HG02571 (cell line): ENCODE measurements around the gene TMEM269.
"Not testable (repeated sequence)": the region's sequence is repeated elsewhere in the genome, so short reads cannot be mapped to it uniquely, and the experiment has no call there.

ENCODE experiments used
- ATAC-seq: cut with Tn5 transposase; IDR thresholded peaks from one replicate; pipeline ENCODE4 v1.9.1; 2021; ENCODE audit warnings: mild to moderate bottlenecking, moderate library complexity; ENCODE audit not compliant: unreplicated experiment

The TMEM269 gene

DNA sequence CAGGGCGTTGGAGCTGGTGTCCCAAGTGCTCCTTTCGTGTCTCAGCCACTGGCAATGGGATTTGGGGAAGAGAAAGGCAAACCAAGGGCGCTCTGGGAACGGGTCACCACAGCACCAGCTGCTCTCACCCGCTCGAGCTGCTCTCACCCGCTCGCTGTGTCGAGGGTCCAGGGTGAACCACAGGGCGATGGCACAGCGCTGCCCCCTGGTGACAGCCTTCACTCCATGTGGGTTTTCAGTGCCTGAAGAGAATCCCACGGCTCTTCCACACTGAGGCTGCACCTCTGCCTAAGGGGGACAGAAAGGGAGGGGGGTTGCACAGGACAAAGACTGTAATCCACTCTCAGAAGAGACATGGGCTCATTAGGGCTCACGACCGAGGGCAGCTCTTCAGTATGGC, 37.7 kb upstream of the TMEM269 start:
- no peak for ATAC-seq

DNA sequence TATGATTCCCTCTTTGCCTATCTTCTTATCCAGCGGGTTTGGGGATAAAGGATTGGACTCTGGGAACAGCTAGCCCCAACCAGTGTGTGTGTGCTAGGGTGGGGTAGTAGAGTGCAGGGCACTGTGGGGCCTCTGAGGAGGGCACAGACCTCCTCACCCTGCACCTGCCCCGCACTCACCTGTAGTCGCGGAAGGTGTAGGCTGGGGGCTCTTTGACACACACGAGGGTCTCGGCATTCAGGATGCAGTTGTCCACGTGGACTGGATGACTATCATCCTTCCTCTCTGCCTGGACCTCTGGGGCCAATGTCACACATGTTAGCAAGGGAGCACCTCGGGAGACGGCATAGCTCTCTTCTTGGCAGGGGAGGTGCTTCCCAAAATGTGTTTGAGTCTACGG, 36.8 kb upstream of the TMEM269 start:
- ATAC-seq, result no peak

DNA sequence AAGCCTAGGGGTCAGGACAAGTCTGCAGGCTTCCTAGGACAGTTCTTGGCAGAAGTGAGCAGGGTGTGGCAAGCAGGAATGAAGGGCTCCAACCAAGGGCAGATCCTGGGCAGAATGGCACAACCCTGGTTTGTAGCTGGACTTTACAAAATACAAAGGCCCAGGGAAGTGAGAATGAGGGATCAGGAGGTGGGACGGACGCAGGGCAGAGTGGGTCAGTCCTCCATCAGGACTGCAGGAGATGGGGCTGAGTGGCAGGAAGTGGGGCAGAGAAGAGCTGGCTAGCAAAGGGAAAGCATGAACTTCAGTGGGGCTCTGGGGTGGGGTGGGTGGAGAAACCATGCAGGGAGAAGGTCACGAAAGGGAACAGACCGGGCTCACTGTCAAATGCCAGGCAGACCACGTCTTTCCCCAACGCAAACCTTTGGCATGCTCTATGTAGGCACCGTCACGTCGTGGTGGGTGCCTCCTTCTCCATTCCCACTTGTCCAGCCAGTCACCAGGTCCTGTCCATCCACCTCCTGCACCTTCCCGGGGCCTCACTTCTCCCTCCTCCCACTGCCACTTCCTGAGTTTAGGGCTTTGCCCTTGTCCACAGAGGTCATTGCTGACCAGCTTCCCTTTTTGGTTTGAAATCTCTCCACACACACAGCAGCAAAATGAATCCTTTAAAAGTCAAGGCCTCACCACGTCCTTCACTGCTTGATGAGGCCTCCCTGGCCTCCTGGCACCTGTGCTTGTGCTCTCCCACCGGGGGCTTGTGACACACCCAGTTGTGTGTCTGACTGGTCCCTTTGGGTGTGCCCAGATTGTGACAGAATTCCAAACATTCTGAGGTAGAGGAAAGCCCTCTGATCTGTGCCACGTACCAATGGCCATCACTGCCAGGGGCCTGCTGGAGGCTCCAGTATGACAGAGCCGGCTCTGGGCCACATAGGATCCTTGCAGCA, 36.1 kb upstream of the TMEM269 start:
- ATAC-seq, result no peak

DNA sequence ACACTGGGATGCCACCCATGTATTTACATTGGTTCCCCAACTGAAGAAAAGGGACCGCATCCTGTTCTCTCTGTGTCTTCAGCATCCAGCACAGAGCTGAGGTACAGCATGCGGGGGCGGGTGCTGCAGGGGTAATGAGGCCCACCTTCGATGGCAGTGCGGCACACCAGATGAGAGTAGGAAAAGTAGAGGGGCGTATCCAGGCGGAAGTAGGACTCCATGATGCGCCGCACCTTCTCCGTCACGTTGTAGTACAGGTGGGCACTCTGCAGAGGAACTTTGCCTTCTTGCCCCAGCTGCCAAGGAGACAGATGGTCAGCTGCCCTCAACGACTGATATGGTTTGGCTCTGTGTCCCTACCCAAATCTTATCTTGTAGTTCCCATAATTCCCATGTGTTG, 34.8 kb upstream of the TMEM269 start:
- ATAC-seq, result no peak

DNA sequence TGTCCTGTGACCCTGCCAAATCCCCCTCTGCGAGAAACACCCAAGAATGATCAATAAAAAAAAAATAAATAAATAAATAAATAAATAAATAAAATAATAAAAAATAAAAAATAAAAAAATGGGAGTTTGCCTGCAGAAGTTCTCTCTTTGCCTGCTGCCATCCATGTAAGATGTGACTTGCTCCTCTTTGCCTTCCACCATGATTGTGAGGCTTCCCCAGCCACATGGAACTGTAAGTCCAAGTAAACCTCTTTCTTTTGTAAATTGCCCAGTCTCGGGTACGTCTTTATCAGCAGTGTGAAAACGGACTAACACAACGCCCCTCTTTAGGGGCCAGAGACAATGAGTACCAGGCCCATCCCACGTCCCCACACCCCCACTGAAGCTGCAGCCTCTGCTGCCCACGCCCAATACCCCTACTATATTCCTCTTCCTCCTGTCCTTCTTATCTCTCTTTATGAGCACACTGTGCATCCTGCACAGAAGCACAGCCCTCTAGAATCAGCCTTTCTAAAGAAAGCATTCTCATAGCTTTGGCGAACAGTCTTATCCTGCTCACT, 33.2 kb upstream of the TMEM269 start:
- ATAC-seq, result not testable (repeated sequence)

DNA sequence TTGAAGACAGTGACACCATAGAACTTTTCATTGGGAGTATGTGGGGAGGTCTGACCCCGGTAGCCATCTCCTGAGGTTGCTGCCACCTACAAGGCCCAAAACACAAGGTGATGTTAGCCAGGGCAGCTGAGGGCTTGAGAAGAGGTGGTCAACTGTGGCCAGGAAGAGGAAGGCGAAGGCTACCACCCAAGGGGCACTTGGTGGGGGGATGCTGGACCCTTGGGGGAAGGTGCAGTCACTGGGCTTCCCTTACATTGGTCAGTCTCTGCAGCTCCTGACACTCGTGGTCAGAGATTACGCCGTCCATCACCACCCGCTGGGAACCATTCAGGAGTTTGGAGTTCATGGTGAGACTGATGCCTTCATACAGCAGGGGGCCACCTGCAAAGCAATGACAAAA, 32.5 kb upstream of the TMEM269 start:
- ATAC-seq, result no peak

DNA sequence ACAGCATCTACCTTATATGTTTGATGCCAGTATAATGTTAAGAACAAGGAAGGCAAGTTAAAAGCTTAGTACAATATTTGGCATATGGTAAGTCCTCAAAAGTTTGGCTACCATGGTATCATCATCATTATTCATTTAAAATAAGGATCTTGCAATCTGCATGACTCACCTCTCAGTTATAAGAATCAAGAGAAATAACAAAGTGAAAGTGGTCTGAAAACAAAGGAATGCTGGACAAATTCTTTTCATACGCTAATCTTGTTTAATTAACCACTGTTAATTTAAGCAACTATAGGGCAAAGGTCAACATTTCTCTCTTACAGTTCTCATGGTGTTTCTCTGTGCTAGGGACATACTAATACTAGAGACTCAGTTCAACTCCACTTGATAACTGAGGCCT, 31.7 kb upstream of the TMEM269 start:
- ATAC-seq, result no peak

DNA sequence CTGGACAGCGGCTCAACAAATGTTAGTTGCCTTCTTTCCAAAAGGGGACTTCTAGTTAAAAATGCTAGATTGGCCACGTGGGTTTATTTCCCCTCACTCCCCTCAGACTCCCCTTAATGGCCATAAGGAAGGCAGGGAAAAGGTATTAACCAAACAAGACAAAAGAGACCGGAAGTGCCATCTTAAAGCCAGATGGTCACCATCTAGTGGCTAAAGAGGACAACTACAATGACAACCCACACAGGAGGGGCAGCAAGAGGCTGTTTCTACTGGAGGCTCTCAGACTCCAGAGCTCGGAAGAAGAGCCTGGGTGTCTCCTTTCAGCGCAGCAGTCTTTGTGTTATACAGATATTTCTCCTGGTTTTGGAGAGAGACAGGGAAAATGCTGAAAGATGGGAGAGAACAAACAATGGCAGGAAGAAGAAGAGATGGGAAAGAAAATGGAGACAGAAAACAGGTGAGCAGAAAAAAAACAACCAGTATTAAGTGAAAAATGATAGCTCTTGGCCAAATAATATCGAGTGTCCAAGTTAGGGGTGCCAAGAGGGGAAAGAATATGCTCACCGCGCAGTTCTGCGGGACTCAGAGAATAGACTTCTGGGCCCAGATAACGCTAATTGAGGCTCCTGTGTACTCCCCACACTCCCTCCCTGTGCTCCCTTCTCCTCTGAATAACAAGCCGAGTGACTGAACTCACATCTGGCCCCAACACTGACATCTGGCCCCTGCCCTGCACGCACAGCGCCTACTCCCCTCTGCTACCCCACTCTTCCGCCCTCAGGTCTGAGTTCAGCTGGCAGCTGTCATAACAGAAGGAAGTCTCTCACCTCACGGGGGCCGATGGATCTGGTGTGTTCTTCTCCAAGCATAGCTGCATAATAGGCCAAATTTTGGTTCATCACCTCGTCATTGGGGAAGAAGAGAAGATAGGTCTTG, 27.6 kb upstream of the TMEM269 start:
- no peak for ATAC-seq

DNA sequence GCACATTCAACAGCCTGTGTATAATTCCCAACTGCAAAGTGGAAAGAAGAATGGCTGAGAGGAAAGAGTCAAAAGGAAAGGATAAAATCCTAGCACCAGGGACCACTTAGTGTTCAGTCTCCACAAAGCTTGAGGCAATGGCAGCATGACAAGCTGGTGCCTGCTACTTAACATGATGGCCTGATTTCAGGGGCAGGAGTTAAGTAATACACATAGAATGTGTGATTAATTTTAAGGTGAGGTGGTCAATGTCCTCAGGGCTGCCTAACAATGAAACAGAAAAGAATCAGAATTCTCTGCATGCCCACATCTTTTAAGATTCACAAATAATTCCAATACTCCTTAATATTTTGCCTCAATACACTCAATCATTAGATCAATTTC, 26.9 kb upstream of the TMEM269 start:
- no peak for ATAC-seq

DNA sequence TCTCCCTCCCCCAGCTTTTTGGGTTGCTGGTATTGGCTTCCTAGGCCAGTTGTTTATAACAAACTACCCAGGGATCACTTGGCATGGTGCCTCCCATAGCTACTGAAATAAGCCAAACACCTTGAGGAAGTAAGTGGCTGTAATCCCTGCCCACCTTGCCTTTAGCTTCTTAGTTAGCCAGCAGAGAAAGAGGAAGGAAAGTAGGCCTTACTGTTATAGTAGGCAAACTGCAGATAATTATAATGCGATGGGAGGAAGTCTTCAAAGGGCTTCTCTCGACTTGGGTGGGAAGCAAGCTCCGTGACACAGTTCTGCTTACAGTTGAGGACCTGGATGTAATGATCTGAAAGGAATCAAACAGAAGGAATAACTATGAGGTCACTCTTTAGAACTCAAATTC, 26.1 kb upstream of the TMEM269 start:
- ATAC-seq, result no peak

DNA sequence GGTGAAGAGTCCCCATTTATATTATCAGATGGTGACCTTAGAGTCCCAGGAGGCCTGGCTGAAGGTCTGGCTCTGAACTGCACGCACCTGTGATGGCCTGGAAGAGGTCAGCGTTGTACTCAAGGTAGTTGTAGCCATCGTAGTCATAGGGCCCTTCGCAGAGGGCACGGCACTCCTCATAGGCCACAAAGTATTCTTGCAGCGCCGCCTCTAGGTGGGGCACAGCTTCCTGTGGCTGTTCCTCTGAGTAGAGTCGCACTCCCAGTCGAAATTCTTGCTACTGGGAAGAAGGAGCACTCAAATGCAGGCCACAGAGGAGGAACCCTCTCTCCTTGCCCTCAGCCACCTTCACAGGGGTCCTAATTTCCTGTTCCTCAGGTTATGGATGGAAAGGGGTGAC, 25.7 kb upstream of the TMEM269 start:
- no peak for ATAC-seq

DNA sequence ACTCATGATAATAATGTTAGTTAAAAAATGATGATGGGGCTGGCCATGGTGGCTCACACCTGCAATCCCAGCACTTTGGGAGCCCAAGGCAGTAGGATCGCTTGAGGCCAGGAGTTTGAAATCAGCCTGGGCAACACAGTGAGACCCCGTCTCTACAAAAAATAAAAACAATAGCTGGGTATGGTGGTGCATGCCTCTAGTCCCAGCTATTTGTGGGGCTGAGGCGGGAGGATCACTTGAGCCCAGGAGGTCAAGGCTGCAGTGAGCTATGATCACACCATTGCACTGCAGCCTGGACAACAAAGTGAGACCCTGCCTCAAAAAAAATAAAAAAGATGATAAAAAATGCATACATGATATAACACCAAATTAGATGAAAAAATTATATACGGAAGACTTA, 23.2 kb upstream of the TMEM269 start:
- ATAC-seq, result no peak

DNA sequence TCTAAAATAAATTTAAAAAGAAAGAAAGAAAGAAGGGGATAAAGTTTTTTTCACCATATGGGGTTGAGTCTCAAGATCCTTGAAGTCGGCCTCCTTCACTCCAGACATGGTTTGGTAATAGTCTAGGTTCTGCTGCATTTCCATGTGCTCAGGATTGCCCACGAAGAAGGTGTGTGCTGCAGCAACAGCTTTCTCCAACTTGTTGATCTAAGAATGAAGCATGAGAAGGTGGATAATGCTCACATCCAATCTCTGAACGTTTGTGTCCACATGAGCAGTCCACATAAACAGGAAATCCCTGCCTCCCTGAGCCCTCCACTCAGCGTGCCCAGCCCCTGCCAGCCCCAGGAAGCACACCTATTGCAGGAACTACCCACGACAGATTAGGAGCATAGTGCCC, 22.5 kb upstream of the TMEM269 start:
- ATAC-seq, result no peak

DNA sequence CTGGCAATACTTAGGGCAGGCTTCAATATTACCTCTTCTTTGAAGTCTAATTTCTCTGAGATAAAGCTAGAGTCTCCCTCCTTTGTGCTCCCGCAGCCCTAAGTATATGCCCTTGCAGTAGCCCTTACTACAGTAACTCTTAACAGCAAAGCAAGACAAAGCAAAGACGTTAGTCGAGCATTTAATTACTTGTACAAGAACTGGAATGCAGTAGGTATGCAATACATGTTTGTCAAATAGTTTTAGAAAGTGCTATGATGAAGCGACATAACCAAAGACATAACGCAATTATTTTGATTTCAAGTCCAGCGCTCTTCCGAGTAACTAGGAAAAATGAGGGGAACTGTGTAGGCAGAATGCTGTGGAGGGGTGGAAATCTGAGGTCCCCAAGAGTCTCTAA, 19.5 kb upstream of the TMEM269 start:
- ATAC-seq, result no peak

DNA sequence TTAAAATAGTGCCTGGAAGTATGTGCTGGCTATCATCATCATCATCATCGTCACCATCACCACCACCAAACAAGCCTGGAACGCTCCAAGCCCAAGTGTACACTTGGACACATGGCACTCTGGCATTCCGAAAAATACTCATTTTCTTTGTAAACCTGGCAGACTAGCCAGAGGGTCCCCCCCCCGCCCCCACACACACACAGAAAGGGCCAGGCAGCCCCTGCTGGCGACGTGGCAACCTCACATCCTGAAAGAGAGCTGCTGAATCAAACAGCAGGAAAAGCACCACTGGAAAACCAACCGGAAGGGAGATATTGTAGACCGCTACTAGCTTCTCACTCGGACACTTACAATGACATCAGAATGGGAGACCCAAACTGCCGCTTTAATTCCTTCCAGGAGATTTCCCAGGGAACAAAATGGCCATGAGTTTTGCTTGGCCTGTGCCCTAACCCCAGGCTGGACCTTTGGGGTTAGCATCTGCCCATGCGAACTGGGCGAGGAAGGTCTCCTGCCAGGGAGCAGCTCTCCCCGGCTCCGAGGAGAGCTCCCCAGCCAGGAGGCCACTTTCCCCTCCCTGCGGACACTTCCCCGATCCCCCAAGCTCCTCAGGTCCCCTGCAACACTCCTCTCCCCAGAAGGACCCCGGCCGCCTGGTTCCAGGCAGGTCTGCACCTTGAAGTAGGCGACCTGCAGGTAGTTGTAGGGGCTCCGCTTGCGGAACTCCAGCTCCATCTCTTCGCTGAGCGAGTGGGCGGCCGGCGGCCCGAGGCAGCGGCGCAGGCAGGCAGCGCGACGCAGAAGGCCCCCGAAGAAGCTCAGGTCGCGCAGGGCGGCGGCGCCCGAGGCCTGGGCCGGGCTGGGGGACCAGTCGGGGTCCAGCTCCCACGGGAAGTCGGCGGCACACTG, 18.7 kb upstream of the TMEM269 start:
- peak; percentile 38 for ATAC-seq

DNA sequence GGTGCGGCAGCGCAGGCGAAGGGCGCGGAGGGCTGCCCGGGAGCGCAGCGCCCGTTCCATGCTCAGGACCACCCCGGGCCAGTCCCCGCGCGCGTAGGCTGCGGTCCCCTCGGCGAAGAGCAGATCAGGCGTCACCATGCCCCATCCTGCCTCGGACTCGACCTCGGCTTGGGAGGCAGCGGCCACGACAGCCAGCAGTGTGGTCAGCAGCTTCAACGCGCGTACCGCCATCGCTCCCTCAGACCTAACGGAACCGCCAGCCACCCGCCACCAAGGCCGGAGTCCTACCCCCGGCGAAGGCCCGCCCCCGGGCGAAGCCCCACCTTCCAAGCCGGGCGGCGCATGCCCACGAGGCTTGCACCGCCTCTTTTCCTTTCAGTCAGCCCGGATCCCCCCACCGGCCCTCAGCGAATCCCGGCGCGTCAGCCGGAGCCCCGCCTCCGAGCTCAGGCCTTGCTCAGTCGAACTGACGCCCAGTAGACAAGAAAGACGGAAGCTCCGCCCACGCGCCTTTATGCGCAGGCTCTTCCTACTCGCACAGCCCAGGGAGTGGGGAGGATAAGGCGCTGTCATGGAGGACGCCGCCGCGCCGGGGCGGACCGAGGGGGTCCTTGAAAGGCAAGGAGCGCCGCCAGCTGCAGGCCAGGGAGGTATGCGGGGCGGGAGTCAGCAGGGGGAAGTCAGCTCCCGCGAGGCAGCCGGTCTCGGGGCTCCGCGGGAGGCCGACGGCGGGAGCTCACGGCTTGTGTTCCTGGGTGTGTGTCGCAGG, 17.9 kb upstream of the TMEM269 start, which contains the start of the genes C1orf50 and P3H1:
Gene C1orf50, plus strand, starts transcription at position 509 of the 769 bp plus-strand sequence. Its CDS starts 63 bp downstream, at position 572.
Gene P3H1, minus strand, starts transcription at position 288 of the 769 bp plus-strand sequence. Its CDS starts 57 bp downstream, at position 231.
- peak; percentile 85 for ATAC-seq

DNA sequence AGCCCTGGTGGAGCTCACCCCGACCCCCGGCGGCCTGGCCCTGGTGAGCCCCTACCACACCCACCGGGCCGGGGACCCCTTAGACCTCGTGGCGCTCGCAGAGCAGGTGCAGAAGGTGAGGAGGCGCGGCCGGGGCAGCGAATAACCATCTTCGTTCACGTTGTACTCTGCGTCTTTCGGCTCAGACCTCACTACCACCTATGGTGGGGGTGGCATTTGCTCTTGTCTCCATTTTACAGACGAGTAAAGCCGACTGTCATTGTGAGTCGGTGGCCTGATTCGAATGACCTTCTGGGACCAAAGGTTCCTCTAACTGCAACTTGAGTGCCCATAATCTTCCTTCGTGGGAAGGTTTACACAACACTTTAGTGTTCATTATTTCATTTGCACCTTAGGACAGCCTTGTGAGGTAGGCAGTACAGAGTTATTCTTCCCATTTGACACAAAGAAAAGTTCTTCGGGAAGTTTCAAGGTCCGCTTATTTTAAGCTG, 17.2 kb upstream of the TMEM269 start:
- peak; percentile 22 for ATAC-seq

DNA sequence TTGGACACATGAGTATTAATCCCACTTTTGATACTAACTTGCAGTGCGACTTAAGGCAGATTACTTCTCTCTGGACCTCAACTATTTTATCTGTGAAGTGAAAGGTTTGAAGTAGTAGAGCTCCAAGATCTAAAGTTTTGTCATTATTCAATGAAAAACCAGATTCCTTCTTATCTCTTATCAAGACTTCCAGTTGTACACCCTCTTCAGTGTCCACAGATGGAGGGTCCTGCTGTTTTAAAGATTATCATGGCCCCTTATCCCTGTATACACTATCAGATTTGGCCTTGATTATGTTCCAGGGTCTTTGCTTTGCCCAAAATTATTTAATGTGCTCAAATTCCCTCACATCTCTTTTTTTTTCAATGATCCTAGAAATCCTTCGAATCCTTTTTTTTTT, 16.6 kb upstream of the TMEM269 start:
- no peak for ATAC-seq

DNA sequence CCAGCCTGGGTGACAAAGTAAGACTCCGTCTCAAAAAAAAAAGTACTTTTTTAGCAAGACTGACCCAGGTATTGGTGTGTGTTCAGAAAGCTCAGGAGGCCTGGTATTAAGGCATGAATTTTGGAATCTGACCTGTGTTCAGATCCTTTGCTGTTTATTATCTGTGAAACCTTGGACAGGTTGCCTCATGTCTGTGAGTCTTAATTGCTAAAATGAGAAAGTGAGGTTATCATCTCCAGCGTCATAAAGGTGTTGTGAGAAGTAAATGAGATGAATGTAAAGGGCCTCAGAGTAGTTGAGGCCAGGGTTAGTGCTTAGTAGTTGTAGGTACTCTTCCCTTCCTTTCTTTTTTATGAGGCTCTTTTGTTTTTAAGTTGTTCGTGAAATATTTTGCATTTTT, 15.0 kb upstream of the TMEM269 start:
- no peak for ATAC-seq
